ENCODE results near the gene DDX17. TPM values are rescaled to one million over a fixed set of nuclear protein-coding genes. Genes with fewer than 3 reads are reported as not detected.

The DDX17 gene
- total RNA-seq, 1 donor from 2014 or later = 280 TPM

GRCh38 chr22:38450234-38450797 lies 55.8 kb downstream of the DDX17 start:
- no peak for DNase-seq (ENCODE audit: low spot score)

GRCh38 chr22:38449776-38450175 lies 56.3 kb downstream of the DDX17 start:
- DNase-seq (ENCODE audit: low spot score) = no peak

GRCh38 chr22:38448945-38449745 lies 57.0 kb downstream of the DDX17 start:
- no peak for DNase-seq (ENCODE audit: low spot score)

GRCh38 chr22:38446018-38446601 lies 60.0 kb downstream of the DDX17 start:
- DNase-seq (ENCODE audit: low spot score) = no peak

- DNase-seq (ENCODE audit: low spot score) = no peak
Measured at GRCh38 chr22:38444783-38445182, 61.3 kb downstream of the DDX17 start.

GRCh38 chr22:38443628-38444521 lies 62.2 kb downstream of the DDX17 start:
- no peak for DNase-seq (ENCODE audit: low spot score)

GRCh38 chr22:38442967-38443627 lies 63.0 kb downstream of the DDX17 start:
- no peak for DNase-seq (ENCODE audit: low spot score)

- DNase-seq (ENCODE audit: low spot score) = no peak
Measured at GRCh38 chr22:38441620-38442287, 64.4 kb downstream of the DDX17 start.

- no peak for DNase-seq (ENCODE audit: low spot score)
Measured at GRCh38 chr22:38440747-38441350, 65.3 kb downstream of the DDX17 start.

- DNase-seq (ENCODE audit: low spot score) = no peak
Measured at GRCh38 chr22:38437416-38437815, 68.7 kb downstream of the DDX17 start.

- DNase-seq (ENCODE audit: low spot score) = no peak
Measured at GRCh38 chr22:38436629-38437395, 69.3 kb downstream of the DDX17 start.

- no peak for DNase-seq (ENCODE audit: low spot score)
Measured at GRCh38 chr22:38435965-38436364, 70.1 kb downstream of the DDX17 start.

GRCh38 chr22:38435010-38435409 lies 71.1 kb downstream of the DDX17 start:
- no peak for DNase-seq (ENCODE audit: low spot score)

- no peak for DNase-seq (ENCODE audit: low spot score)
Measured at GRCh38 chr22:38433871-38434270, 72.2 kb downstream of the DDX17 start.

Other genes starting within 250 kb of the DDX17 start
- gene TMEM184B, start 233.3 kb downstream of the DDX17 start, total RNA-seq = 84.4 TPM
- 138 TPM for gene CSNK1E, start 188.9 kb downstream of the DDX17 start, total RNA-seq
- gene KCNJ4, start 51.1 kb downstream of the DDX17 start, total RNA-seq = not detected
- 19.0 TPM for gene KDELR3, start 38.2 kb downstream of the DDX17 start, total RNA-seq
- 0.22 TPM for gene DMC1, start 63.9 kb upstream of the DDX17 start, total RNA-seq
- gene FAM227A, start 150.1 kb upstream of the DDX17 start, total RNA-seq = 0.22 TPM
- gene CBY1, start 150.3 kb upstream of the DDX17 start, total RNA-seq = 18.9 TPM
- gene TOMM22, start 175.6 kb upstream of the DDX17 start, total RNA-seq = 71.1 TPM
- 53.8 TPM for gene JOSD1, start 194.6 kb upstream of the DDX17 start, total RNA-seq
- 40.4 TPM for gene GTPBP1, start 199.6 kb upstream of the DDX17 start, total RNA-seq
- 286 TPM for gene SUN2, start 249.7 kb upstream of the DDX17 start, total RNA-seq

All from mesenteric fat pad (tissue), 1 donor.